Adrenal gland (tissue), 12 donors: ENCODE results near the gene PDE7B. TPM values are rescaled to one million over a fixed set of nuclear protein-coding genes. Genes with fewer than 3 reads are reported as not detected.

Experiments used
- DNase-seq, 7 donors: peaks; one replicate each; pipeline ENCODE4 v3.0.0-alpha.2; 2019 to 2020
- H3K27ac ChIP-seq, 5 donors: fragments of 200-600 bp; sonication (generic) in 4 of 5; 1 replicate in 3 of 5; 2 replicates in 2 of 5; pipeline versions ENCODE4 v1.5.1 to v1.8.0; 2016 to 2020; ENCODE audit warnings: mild to moderate bottlenecking in 1 of 5
- H3K27me3 ChIP-seq: fragments of 200-600 bp; 2 replicates; pipeline ENCODE4 v1.8.0; 2021
- H3K36me3 ChIP-seq, 2 donors: fragments of 200-600 bp; replicated peaks in 1 of 2; 1 replicate in 1 of 2; 2 replicates in 1 of 2; pipeline versions ENCODE4 v1.5.1 to v1.8.0; 2018 to 2022
- H3K4me1 ChIP-seq, 2 donors: fragments of 200-600 bp; replicated peaks in 1 of 2; 1 replicate in 1 of 2; 2 replicates in 1 of 2; pipeline versions ENCODE4 v1.5.1 to v1.8.0; 2018 to 2021
- H3K4me3 ChIP-seq, 4 donors: fragments of 200-600 bp; sonication (generic) in 3 of 4; one replicate each; pipeline ENCODE4 v1.5.1; 2016 to 2018
- H3K9me3 ChIP-seq, 3 donors: fragments of 200-600 bp; sonication (generic) in 1 of 3; replicated peaks in 1 of 3; 1 replicate in 2 of 3; 2 replicates in 1 of 3; pipeline versions ENCODE4 v1.5.1 to v1.8.0; 2016 to 2021
- POLR2A ChIP-seq, 2 donors: fragments of 450-650 bp; IDR thresholded peaks; one replicate each; pipeline ENCODE4 v1.6.1; 2017; ENCODE audit warnings: antibody characterized with exemption in 2 of 2, mild to moderate bottlenecking in 2 of 2, moderate library complexity in 1 of 2
- WGBS, 4 donors: extraction: QIAGEN DNeasy Blood & Tissue Kit in 2 of 4; methylation state at CpG; one replicate each; pipeline versions ENCODE4 v1.1.5 to v1.1.7; 2013 to 2017; 5-methylcytosine and 5-hydroxymethylcytosine counted together
- intact Hi-C, 2 donors: fragments of 100-400 bp; cut with DNase I; formaldehyde crosslinking; loops; one replicate each; pipeline versions ENCODE4 v1.14.1 to v1.15.0; 2022 to 2023
- polyA plus RNA-seq, 3 donors: library from polyadenylated mRNA; stranded (reverse); fragments of 200-250 nt in 2 of 3; fragments of 350-450 nt in 1 of 3; fragmentation: Illumina TruSeq in 1 of 3; extraction: RNeasy Lipid Tissue Mini Kit (QIAGEN cat#74804) in 1 of 3; gene quantifications; one replicate each; pipeline ENCODE4 v1.2.3, GENCODE V29; 2013 to 2014
- total RNA-seq, 9 donors: library from RNA; depleted of rRNA in 4 of 9; stranded (reverse); fragments of >200 nt in 4 of 9; fragments of 120-200 nt in 1 of 9; fragmentation: NEBNext Ultra II Directional in 1 of 9; extraction: Animal tissue kit (Norgen Biotek cat#: 25700) in 1 of 9; gene quantifications; one replicate each; pipeline versions ENCODE4 v1.1.0 to v1.2.4, GENCODE V29; 2013 to 2023
- TF ChIP-seq, protein P1 (sequence below), 6 experiments: fragments of 450-650 bp in 4 of 6; fragments of 200-600 bp in 2 of 6; sonication (generic) in 1 of 6; IDR thresholded peaks; 1 replicate in 5 of 6; 2 replicates in 1 of 6; pipeline versions ENCODE4 v1.5.1 to v1.8.0; 2016 to 2021; ENCODE audit warnings: antibody characterized with exemption in 6 of 6, mild to moderate bottlenecking in 2 of 6, moderate library complexity in 1 of 6
- donor health status: healthy with polysubstance abuse.
- donor health status: Bipolar disorder and iron deficiency.
- donor health status: DM: yes; HTN: yes; CAD: no.
- donor health status: DM: no; HTN: no; CAD: no.
- donor health status: DM: no; HTN: no; CAD: no.
- donor health status: DM: yes; HTN: yes; CAD: no.

PDE7B gene
- total and polyA plus RNA-seq, 12 donors = 1.3 to 11.5 (median 5.2) TPM

DNA sequence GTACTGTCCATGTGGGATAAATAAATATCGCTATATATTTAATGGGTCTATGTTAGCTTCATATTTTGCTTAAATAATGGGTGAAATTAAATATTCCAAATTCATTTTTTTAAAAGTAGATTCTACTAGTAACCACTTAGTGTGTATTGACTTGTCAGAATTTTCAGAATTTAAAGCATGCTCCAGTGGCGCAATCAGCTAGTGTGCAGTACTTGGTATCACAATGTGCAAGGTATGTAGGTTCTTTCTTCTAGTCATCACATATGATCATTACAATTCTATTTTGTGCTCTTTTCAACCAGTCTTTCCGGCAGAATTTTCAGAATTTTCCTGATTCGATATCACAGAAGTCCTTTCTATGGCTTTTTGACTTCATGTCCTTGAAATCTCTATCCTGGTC lies 32.6 kb downstream of the PDE7B start:
- H3K9me3 ChIP-seq = no peaks in the 10 kb centered on the region
- DNase-seq = no peak
- no peak overlapping the region for H3K27ac ChIP-seq
- H3K4me1 ChIP-seq = no peaks in the 10 kb centered on the region
- H3K27me3 ChIP-seq = no peaks in the 10 kb centered on the region
- TF ChIP-seq, protein P1, sequence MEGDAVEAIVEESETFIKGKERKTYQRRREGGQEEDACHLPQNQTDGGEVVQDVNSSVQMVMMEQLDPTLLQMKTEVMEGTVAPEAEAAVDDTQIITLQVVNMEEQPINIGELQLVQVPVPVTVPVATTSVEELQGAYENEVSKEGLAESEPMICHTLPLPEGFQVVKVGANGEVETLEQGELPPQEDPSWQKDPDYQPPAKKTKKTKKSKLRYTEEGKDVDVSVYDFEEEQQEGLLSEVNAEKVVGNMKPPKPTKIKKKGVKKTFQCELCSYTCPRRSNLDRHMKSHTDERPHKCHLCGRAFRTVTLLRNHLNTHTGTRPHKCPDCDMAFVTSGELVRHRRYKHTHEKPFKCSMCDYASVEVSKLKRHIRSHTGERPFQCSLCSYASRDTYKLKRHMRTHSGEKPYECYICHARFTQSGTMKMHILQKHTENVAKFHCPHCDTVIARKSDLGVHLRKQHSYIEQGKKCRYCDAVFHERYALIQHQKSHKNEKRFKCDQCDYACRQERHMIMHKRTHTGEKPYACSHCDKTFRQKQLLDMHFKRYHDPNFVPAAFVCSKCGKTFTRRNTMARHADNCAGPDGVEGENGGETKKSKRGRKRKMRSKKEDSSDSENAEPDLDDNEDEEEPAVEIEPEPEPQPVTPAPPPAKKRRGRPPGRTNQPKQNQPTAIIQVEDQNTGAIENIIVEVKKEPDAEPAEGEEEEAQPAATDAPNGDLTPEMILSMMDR (IDR thresholded peaks at IDR 0.05) = no peak
- no peak for TF ChIP-seq POLR2A (IDR thresholded peaks at IDR 0.05)
- intact Hi-C loops = no loop called here
- no peaks in the 10 kb centered on the region for H3K36me3 ChIP-seq
- H3K4me3 ChIP-seq = no peak overlapping the region
- WGBS, 4 donors = 92 to 98% (median 94%) methylated on average over 4 of the region's 4 CpGs

DNA sequence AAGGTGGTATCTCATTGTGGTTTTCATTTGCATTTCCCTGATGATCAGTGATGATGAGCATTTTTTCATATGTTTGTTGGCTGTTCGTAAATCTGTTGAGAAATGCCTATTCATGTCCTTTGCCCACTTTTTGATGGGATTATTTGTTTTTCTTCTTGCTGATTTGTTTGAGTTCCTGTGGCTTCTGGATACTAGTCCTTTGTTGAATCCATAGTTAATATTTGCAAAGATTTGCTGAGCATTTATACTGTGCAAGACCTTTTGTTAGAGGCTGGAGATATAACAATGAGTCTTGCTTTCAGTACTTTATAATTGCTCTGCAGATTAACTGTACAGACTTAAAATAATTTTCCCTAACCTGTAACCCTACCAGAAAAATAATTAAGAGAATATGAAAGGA lies 35.6 kb downstream of the PDE7B start:
- Histone ChIP-seq H3K4me3 (no peak overlapping the region), H3K4me1 (no peaks in the 10 kb centered on the region), H3K27me3 (no peaks in the 10 kb centered on the region), H3K9me3 (no peaks in the 10 kb centered on the region), H3K36me3 (no peaks in the 10 kb centered on the region), H3K27ac (no peak overlapping the region)
- TF ChIP-seq POLR2A (IDR thresholded peaks at IDR 0.05) = no peak
- TF ChIP-seq, protein P1 (IDR thresholded peaks at IDR 0.05) = no peak
- DNase-seq = no peak
- intact Hi-C loops = no loop called here
- 91 to 95% (median 94%) methylated on average over 1 of the region's 1 CpG for WGBS, 4 donors

DNA sequence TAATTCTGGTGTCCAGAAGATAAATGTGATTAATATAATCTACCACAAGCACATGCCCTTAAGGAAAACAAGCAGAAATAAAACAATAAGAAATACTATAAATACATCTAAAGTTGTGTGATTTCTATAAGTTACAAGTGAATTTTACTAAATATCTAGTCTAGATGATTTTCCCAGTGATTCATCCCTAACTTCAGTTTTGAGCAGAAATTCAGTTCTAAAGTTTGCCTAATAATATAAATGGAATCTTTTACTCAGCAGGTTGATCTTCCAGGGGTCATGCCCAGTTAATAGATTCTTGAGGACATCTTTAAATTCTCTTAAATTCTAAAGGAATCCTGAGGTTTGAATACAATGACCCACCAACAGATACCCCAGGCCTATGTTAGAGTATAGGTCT lies 37.3 kb downstream of the PDE7B start:
- no peak overlapping the region for H3K4me3 ChIP-seq
- DNase-seq = no peak
- intact Hi-C loops = no loop called here
- no peaks in the 10 kb centered on the region for H3K4me1 ChIP-seq
- TF ChIP-seq, protein P1 (IDR thresholded peaks at IDR 0.05) = no peak
- TF ChIP-seq POLR2A (IDR thresholded peaks at IDR 0.05) = no peak
- H3K36me3 ChIP-seq = no peaks in the 10 kb centered on the region
- no peaks in the 10 kb centered on the region for H3K9me3 ChIP-seq
- H3K27ac ChIP-seq = no peak overlapping the region
- no peaks in the 10 kb centered on the region for H3K27me3 ChIP-seq

DNA sequence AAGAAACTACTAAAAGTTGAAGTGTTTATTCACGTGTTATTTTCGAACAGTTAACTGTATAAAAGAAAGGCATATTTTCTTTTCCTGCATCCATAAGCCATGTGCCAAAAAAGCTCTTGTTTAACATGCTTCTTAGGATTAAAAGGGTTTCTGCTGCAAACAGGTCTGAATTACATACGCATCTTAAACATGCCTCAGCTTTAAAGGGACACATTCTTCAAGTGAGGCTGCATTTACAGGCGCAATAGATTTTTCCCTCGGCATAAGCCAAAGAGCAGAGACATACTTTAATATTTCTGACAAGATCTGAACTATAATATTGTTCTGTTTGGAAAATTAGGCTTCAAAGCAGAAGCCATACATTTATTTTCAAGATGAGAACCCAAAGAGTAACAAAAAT lies 39.4 kb downstream of the PDE7B start:
- TF ChIP-seq POLR2A (IDR thresholded peaks at IDR 0.05) = no peak
- TF ChIP-seq, protein P1 (IDR thresholded peaks at IDR 0.05) = no peak
- Histone ChIP-seq H3K9me3 (no peaks in the 10 kb centered on the region), H3K27ac (no peak overlapping the region), H3K36me3 (no peaks in the 10 kb centered on the region), H3K27me3 (no peaks in the 10 kb centered on the region), H3K4me1 (no peaks in the 10 kb centered on the region), H3K4me3 (no peak overlapping the region)
- intact Hi-C loops = no loop called here
- WGBS, 4 donors = 80 to 86% (median 83%) methylated on average over 5 of the region's 5 CpGs
- no peak for DNase-seq
